NCI-H345 treated with DMSO at 0.1 percent for 48 hours (cell line): Measurements from ENCODE around the gene MYORG.

Experiments
- DNase-seq: peaks from one replicate; lab custom pipeline; 2025; ENCODE audit not compliant: unreplicated experiment; lab: John Stamatoyannopoulos, UW

MYORG gene

DNA sequence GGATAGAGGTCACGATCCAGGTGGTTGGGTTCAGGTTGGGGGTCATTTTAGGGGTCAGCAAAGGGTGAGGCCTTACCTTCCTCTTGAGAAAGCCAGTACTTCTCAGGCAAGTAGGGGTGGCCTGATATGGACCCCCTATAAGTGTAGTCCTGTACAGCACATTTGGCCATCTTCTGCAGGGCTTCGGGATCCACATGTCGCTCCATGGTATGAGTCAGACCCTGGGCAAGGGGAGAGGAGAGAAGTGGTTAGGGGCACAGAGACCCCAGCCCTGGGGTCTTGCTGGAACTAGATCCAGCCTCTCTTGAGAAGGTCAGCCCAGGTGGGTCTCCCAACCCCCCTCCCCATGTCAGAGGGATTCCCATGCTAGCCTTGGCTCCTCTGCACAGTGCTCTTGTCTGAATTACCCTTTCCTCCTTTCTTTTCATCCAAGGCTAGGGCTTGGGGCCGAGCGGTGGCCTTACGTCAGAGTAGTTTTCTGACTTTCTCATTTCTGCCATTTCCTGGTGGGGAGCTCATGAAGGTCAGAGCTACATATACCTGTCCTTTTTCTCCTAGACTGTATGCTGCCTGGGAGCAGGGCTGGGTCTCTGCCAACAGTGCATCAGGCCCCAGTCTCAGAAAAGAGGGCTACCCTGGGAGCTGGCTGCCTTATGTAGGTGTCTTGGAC lies 9.0 kb upstream of the MYORG start:
- no peak for DNase-seq

DNA sequence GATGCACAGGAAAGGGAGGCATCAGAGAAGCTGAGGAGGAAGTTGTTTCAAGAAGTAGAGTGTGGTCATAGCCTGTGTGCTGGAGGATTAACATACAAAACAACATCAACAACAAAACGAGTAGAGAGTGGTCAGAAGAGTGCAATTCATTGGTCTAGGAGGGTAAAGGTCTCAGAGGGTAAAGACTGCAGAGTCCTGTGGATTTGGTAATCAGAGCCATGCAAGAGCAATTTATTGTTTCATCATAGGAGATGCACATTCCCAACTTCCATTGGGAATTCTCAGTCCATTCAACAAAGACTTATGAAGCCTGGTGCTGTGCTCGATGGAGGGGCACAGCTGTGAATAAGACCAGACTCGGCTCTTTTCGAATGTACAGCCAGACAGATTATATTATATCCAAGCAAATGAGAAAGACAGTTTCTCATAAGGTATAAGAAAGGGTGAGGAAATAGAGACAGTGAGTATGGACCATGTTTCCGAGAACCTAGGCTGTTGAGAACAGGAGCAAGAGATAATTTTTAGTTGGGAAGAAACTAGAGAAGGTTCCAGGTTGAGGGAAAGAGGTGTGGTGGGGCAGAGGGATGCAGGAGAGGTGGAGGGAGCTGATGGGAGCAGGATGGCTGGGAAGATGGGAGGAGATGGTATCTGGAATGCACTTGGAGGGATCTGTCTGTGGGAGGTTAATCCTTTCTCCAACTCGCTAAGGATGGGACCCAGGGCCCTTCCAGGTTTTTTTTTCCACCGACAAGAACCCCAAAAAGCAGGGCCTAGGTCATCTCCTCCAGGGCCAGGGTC lies 7.9 kb upstream of the MYORG start:
- no peak for DNase-seq

DNA sequence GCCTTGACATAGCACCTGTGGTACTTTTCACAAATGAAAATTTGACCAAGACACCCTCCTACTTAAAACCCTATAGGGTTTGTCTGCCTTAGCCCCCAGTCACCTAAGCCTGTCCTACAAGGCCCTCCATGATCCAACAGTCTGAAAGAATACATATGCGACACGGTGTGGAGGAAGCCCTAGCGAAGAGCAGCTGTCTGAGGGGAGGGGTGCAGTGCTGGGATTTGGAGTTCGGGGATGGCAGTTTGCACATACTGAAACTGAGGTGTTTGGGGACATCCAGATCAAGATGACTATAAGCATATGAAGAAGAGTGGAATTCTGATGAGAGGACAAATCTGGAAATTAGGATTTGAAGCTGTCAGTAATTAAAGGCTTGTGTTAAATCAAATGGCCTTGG lies 7.2 kb upstream of the MYORG start:
- DNase-seq = no peak

DNA sequence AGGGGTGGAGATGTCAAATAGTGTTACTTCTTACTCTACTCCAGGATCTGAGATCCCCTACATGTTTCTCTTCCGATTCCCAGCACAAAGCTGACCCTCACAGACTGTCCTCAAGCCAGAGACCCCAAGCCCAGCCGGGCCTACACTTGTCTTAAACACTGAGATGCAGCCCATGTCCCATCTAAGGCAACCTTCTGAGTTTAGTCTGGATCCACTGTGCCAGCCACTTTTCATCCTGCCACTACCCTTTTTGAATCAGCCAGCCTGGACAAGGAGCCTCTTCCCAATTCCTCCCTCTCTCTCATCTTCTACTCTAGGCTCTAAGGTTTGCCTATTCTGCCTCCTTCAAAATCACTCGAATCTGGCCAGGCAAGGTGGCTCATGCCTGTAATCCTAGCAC lies 6.2 kb upstream of the MYORG start:
- DNase-seq = no peak

DNA sequence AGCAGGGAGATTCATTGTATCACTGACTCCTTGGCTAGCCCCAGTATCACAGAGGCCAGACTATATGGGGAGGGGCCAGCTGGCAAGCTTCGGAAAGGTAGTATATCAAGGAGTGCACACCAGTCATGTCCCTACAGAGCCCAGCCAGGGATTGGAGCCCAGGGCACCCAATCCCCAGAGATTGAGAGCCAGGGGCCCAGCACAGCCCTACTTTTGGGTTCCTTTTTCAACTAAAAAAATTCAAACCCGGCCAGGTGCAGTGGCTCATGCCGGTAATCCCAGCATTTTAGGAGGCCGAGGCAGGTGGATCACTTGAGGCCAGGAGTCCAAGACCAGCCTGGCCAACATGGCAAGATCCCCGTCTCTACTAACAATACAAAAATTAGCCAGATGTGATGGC lies 5.4 kb upstream of the MYORG start:
- no peak for DNase-seq

DNA sequence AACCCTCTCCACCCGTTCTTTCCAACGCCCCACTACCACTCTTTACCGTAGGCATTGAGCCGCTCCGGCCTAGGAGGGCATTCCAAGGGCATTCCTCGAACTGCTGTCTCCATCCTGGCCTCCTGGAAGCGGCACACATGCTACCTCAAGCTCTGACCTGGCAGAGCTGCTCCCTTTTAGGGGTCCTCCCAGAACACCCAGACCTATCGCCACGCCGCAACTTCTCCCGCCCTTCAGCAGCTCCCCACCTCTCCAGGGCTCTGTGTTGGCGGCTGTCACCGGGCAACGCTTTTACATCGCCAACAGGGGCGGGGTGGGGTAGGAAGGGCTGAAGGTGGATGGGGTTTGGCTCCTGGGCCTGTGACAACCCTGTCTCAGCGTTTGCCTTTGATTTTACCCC lies 4.6 kb upstream of the MYORG start:
- peak; percentile 8 for DNase-seq

DNA sequence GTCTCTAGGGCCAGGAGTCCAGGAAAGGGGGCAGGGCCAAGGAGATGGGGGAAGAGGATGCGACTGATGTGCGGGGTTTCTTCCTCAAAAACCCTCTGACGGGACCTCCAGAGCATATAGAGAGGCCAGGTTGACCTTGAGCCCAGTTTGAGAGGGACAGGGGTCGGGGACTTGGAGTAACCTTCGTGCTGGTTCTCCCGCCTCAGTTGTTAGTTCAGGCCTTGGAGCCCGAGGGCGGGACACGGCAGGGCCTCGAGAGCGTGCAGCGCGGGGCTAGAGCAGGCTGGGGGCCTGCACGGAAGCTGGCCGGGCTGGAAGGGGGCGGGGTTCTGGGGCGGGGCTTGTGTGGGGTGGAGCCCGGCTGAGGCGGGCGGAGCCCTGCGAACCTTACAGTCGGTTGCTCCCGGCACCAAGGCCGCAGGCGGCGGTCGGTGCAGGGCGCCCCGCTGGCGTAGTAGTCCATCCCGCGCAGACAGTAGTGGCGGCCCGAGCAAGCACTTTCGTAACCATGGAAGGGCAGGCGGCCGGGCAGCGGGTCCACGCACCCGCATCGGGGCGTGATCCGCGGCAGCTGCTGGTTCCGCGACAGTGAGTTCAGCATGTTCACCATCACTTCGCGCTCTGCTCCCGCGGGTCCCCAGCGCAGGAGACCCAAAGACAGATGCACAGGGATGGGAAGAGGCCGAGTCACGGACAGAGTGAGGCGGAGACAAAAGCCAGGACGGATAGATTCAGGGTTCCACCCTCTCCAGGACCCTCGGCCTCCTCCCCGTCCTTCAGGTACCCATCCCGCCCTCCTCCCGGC lies 4.0 kb upstream of the MYORG start:
- peak; percentile 70 for DNase-seq

DNA sequence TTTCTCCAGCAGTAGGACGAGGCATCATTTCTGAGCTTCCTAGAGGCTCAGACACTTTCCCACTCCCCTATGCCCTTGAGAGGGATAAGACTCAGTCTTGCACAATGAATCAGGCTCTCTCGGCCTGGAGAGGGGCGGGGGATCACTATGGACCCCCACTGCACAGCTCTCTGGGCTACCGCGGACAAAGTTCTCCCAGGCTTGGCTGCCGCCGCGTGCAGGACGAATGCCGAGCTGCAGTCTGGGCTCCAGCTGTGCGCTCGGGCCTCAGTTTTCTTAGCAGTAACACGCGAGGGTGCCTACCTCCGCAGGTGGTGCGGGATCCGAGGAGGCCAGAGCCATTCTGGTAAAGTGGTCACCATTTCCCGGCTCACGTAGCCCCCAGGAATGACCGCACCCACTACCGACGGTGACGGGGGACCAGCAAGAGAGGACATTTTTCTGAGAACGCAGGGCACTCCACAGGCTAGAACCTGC lies 3.4 kb upstream of the MYORG start:
- DNase-seq = peak; percentile 55

DNA sequence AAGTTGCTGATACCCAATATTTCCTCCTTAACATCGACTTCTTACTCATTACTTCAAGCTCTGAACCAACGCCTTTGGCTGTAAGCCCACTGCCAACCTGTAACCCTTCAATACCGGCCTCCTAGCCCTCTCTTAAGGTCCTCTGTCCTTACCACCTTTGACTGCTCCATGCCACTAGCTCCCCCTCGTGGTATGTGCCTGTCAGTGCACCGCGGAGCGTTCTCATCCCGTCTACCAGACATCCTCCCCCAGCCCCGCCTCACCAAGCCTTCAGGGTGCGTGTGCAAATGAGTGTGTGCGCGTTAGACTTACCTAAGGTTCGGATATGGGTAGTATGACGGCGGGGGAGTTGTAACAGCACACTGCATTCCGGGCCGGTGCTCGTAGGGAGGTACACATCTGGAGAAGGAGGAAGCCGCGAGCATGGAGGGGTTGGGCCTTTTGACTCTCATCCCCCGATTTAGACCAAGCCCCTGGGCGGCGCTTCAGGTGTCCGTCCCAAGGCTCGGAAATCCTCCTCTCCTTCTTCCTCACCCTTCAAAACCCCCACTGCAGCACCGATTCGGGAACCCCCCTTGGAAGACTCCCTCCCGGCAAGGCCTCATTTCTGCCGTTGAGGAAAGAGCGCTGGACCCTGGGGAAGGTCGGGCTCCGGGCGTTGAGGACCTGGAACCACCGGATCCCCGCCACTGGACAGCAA lies 2.8 kb upstream of the MYORG start:
- peak; percentile 92 for DNase-seq

DNA sequence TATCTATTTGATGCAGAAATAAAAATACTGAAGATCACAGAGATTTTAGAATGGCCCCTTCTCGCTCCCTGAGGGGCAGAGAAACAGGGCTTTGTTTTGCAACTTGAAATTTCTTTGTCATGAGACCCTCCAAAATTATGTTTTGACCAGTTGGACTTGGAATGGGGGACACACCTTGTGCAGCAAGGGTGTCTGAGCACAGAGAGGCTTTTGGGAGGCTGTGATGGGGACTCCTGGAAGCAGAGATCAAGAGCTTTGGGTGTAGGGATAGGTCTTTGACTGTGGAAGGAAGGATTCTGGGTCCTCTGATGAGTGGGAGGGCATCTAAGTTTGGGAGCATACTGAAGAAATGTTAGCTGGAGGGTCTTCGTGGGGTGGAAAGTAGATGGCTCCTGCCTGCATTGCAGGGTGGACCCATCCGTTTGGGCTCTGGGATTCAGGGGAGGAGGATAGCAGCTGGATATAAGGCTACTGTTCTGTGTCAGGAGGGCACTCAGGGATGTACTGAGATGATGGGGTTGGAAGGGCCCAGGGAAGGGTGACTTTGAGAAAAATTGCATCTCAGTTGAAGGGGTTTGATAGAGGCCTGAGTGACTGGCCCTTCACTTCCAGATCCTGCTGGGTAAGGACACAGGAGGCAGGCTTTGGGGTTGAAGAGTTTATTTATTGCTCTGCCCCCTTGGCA lies 1.8 kb upstream of the MYORG start:
- no peak for DNase-seq

DNA sequence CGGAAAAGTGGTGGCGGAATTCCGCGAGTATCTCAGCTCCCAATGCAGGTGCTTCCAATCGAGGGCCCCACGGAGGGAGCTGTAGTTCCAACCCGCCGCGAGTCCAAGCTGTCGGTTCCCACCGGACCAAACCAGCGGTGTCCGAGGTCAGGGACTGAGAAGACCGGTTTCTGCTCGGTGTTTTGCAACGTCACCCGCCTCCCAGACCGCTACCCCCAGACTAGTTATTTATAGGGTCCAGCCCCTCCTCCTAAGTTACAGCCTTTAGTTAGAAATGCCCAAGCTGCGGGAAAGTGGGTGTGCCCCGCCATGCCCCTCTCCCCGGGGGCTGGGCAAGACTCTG lies 677 bp upstream of the MYORG start:
- no peak for DNase-seq

DNA sequence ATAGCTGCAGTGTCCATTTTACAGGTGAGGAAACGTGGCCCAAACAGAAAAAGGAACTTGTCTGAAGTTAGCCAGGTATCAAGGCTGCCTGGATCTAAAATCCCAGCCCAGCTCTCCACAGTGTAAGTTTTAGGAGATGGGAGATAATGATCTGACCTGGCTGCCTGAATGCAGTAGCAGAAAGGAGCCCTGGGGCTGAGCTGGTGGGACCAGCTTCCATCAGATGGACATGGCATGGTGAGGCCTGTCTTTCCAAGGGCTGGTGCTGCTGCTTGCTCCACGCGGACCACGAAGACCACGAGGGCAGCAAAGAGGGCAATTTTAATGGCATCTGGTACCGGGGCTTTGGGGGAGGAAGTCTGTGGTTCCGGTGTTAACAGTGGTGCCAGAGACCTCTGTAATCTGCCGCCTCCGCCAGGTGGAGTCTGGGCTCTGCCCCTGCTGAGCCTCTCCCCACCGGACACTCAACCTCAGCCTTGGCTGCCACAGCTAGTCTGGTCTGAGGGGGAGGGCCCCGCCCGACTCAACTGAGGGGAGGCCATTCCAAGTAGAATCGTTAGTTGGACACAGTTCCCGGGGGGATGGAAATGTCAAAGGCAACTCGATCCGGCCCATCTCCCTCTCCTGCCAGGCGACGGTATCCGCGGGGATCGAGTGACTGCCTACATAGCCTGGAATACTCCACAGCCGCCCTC lies 650 bp downstream of the MYORG start:
- DNase-seq = no peak

DNA sequence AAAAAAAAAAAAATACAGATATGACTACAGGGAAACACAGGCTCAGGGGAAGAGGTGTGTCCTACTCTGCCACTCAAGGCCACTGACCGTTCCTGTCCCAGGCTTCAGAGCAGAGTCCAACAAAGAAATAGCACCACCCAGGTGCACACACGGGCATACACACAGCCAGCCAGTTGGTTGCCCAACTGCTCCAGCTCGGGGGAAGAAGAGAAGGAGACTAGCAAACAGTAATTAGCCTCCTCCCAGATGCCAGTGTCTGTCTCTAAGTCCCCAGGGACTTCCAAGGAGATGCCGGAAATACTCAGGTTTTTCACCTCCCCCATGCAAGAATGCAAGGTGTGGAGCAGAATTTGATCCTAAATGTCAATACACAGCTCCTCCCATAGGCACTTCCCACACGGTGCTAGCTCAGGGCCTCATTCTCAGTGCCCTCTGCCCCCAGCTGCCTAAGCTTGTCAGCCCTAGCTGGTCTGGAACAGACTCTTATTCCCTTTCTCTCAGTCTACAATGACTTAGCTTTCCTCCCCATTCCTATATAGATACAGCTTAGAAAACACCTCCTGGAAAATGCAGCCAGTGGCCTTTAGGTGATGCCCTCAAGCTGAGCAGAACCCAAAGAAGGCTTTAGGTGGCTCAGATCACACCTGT lies 1.7 kb downstream of the MYORG start:
- DNase-seq = no peak

DNA sequence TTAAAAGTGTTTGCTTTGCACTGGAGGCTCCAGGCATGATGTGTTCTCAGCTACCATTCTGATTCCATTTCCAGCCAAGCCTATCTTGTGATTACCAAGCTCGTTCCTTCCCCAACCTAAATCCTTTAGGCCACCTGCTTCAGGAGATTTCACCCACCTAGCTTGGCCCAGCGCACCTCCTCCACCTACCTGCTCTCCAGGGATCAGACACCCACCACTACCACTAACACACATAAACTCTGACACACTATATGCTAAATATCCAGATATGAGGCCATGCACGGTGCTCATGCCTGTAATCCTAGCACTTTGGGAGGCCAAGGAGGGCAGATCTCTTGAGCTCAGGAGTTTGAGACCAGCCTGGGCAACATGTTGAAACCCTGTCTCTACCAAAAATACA lies 2.4 kb downstream of the MYORG start:
- no peak for DNase-seq

DNA sequence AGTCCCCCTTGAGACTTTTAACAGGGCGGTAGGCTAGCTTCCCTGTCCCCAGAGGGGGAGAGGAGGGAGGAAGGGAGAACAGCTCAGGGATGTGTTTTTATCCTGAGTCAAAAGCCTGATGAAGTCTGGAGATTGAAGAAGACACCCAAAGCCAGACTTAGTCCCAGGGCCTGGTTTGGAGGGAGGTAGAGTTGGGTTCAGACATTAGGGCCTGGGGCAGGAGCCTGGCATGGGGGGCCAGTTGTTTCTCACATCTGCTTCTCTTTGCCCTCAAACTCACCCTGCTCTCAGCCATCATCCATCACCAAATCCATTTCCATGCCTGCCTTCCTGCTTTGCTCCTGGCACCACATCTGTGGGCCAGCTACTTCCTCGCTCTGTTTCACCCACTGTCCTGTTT lies 2.9 kb downstream of the MYORG start:
- DNase-seq = no peak

DNA sequence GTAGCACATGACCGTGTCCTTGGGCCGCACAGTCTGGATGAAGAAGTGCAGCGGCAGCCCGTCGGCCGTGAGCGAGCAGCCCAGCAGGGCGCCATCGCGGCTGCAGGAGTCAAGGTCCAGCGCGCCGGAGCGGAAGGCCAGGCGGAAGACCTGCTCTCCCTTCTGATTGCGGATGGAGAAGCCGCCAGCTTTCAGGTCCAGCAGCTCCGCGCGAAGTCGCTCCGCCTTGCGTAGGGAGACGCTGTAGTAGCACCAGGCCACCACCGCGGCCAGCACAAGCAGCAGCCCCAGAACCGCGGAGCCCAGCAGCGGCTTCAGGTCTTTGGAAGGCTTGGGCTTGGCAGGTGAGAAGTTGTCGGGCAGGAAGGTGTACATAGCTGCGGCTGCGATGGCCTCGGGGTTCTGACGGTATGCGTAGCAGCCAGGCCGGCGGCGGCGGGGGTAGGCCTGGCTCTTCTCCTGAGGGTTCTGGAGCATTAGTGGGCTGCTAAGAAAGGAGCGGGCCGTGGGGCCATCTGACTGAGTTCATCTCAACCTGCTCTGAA lies 4.2 kb downstream of the MYORG start:
- no peak for DNase-seq

DNA sequence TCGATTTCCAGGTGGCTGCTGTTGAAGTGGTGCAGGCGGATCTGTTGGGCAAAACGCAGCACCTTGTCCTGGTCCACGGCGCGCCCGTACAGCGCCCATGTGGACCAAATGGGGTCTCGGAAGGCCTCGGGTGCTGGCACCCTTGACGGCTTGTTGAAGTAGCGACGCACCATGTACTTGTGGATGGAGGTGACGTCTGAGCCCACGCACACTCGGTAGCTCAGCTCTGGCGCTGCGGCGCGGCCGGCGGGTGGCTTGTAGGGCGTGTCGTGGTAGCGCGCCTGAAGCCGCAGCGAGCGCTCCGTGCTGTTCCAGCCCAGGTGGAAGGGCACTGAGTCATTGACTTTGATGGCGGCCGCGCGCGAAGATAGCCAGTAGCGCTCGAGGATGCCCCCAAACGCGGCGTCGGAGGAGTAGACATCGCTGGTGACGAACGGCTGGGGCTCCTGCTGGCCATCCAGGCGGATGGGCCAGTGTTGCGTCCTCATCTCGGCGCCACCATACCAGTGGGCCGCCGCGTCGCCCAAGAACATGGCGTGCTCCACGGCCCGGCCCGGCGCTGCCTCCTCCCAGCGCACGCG lies 4.7 kb downstream of the MYORG start:
- DNase-seq = no peak

DNA sequence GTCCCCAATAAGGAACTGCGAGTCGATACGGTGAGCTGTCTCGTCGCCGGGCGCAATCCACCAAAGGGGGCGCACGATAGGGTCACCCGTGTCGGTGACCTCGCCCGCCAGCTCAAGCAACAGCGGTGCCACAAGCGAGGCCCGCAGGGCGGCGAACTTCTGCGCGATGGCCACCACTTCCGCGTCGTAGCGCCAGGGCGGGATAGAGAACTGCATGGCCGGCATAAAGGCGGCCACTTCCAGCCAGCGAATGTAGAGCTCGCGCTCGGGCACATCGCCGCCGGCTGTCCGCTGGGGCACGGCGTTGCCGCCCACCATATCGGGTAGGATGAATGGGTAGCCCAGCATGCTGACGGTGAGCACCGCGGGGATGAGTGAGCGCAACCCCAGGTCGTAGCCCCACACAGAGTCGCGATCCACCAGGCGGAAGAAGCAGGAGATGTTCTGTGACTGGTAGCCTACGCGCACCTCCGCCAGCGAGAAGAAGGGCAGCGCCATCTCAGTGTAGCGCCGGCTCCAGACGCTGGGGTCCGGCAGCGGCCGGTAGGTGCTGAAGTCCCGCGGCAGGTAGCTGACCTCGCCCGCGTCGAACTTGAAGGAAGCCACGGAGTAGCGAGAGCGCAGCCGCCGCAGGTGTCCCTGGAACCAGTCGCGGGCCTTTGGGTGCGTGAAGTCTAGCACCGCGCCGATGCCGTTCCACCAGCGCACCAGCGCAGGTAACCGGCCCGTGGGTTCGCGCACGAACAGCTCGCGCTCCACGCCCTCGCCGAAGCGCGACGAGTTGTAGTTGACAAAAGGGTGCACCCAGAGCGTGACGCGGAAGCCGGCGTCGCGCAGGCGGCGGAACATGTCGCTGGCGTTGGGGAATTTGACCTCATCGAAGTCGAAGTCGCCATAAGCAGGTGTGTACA lies 5.5 kb downstream of the MYORG start:
- no peak for DNase-seq
